Measurements from ENCODE around the gene ELAVL3. TPM values are rescaled to one million over a fixed set of nuclear protein-coding genes. Genes with fewer than 3 reads are reported as not detected.

Gene ELAVL3
- total RNA-seq, 1 donor from 2014 or later: not detected

GRCh38 chr19:11425719-11426457 lies 55.0 kb downstream of the ELAVL3 start:
- no peak overlapping the region for H3K27ac Mint-ChIP-seq
- DNase-seq: no peak
- CTCF ChIA-PET: interaction anchor here (0.9 kb wide), 1 partner anchor 9 kb away, joined by 3 read pairs; the partner anchor contains the start of genes ODAD3 and PRKCSH

DNA sequence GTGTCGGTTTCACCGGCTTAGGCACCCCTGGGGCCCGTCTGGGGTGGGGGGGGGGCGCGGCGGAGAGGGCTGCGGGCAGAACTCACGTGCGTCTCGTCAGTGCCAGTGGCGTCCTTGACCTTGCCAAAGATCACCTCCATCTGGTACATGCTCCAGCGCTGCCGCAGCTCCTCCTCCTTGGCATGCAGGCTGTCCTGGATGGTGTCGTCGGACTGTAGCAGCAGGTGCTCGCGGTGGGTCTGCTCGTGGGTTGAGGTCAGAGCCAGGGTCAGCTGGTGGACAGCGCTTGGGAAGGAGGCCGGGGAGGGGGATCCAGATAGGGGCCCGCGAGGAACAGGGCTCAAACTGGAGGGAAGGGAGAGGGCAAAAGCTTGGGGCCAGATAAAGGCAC lies 57.1 kb downstream of the ELAVL3 start:
- Mint-ChIP-seq H3K4me3 (no peak overlapping the region), H3K27ac (no peak overlapping the region), H3K27me3 (peaks cover 16% of the 10 kb centered on the region), H3K9me3 (no peaks in the 10 kb centered on the region), H3K36me3 (ENCODE audit: low read depth) (no peaks in the 10 kb centered on the region), H3K4me1 (peaks cover 47% of the 10 kb centered on the region)
- CTCF ChIA-PET: no interaction called here
- DNase-seq (no peak), ATAC-seq (ENCODE audit: low read depth) (no peak)
- POLR2A ChIA-PET: interaction anchor here (0.7 to 7.1 kb wide), 5 partner anchors 8 to 82 kb away, joined by 4 to 60 read pairs (median 46); partner anchors contain the start of genes EPOR, ODAD3, PRKCSH and SWSAP1
- TF ChIP-seq, protein P1, sequence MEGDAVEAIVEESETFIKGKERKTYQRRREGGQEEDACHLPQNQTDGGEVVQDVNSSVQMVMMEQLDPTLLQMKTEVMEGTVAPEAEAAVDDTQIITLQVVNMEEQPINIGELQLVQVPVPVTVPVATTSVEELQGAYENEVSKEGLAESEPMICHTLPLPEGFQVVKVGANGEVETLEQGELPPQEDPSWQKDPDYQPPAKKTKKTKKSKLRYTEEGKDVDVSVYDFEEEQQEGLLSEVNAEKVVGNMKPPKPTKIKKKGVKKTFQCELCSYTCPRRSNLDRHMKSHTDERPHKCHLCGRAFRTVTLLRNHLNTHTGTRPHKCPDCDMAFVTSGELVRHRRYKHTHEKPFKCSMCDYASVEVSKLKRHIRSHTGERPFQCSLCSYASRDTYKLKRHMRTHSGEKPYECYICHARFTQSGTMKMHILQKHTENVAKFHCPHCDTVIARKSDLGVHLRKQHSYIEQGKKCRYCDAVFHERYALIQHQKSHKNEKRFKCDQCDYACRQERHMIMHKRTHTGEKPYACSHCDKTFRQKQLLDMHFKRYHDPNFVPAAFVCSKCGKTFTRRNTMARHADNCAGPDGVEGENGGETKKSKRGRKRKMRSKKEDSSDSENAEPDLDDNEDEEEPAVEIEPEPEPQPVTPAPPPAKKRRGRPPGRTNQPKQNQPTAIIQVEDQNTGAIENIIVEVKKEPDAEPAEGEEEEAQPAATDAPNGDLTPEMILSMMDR (IDR thresholded peaks at IDR 0.05): no peak
- intact Hi-C loops (cut with micrococcal nuclease): no loop called here

More at GRCh38 chr19:11425719-11426457, 55.0 kb downstream of the ELAVL3 start:
- no peaks in the 10 kb centered on the region for H3K36me3 Mint-ChIP-seq (ENCODE audit: low read depth)
- H3K9me3 Mint-ChIP-seq: no peaks in the 10 kb centered on the region
- no peak overlapping the region for H3K4me3 Mint-ChIP-seq
- ATAC-seq (ENCODE audit: low read depth): no peak
- intact Hi-C loops (cut with micrococcal nuclease): no loop called here
- TF ChIP-seq, protein P1 (IDR thresholded peaks at IDR 0.05): no peak
- H3K4me1 Mint-ChIP-seq: peaks cover 33% of the 10 kb centered on the region
- peaks cover 10% of the 10 kb centered on the region for H3K27me3 Mint-ChIP-seq
- POLR2A ChIA-PET: interaction anchor here (0.6 to 1.2 kb wide), 2 partner anchors 8 to 42 kb away, joined by 3 to 4 read pairs; partner anchors contain the start of gene EPOR

- peaks cover 18% of the 10 kb centered on the region for H3K27me3 Mint-ChIP-seq
- TF ChIP-seq, protein P1 (IDR thresholded peaks at IDR 0.05): no peak
- H3K9me3 Mint-ChIP-seq: no peaks in the 10 kb centered on the region
- H3K36me3 Mint-ChIP-seq (ENCODE audit: low read depth): no peaks in the 10 kb centered on the region
- H3K27ac Mint-ChIP-seq: peak overlapping the region; percentile 30
- ATAC-seq (ENCODE audit: low read depth) (no peak), DNase-seq (no peak)
- intact Hi-C loops (cut with micrococcal nuclease): no loop called here
- H3K4me3 Mint-ChIP-seq: peak overlapping the region; percentile 81
- H3K4me1 Mint-ChIP-seq: peaks cover 52% of the 10 kb centered on the region
- ChIA-PET POLR2A (interaction anchor here (0.7 to 7.1 kb wide), 7 partner anchors 8 to 158 kb away, joined by 3 to 60 read pairs (median 4); partner anchors contain the start of genes EPOR, ODAD3, PRKCSH and SWSAP1), CTCF (interaction anchor here (1.0 to 2.3 kb wide), 3 partner anchors 12 to 137 kb away, joined by 3 to 10 read pairs (median 9); partner anchors contain the start of genes ODAD3 and PRKCSH)
These were observed 57.6 kb downstream of the ELAVL3 start for GRCh38 chr19:11423164-11423790.

- DNase-seq (peak; percentile 89), ATAC-seq (ENCODE audit: low read depth) (peak; percentile 84)
- H3K4me3 Mint-ChIP-seq: peak overlapping the region; percentile 81
- TF ChIP-seq, protein P1 (IDR thresholded peaks at IDR 0.05): no peak
- H3K4me1 Mint-ChIP-seq: peaks cover 54% of the 10 kb centered on the region
- H3K9me3 Mint-ChIP-seq: no peaks in the 10 kb centered on the region
- H3K36me3 Mint-ChIP-seq (ENCODE audit: low read depth): no peaks in the 10 kb centered on the region
- CTCF ChIA-PET: interaction anchor here (1.0 to 2.3 kb wide), 7 partner anchors 9 to 138 kb away, joined by 3 to 10 read pairs (median 4); partner anchors contain the start of genes CCDC159, ODAD3, PRKCSH and TMEM205
- H3K27me3 Mint-ChIP-seq: peaks cover 18% of the 10 kb centered on the region
- POLR2A ChIA-PET: interaction anchor here (0.6 to 7.1 kb wide), 14 partner anchors 9 to 481 kb away, joined by 3 to 60 read pairs (median 3); partner anchors contain the start of genes CCDC159, ECSIT, ELAVL3 and EPOR
- intact Hi-C loops (cut with micrococcal nuclease): loop anchor here (1.0 kb wide), 3 partner anchors 13 to 47 kb away; partner anchors contain the start of genes ODAD3 and PRKCSH
- H3K27ac Mint-ChIP-seq: peak overlapping the region; percentile 66
These were observed 58.4 kb downstream of the ELAVL3 start for GRCh38 chr19:11422163-11423065.

All from activated B cell treated with CpG ODN at 0.5 μM for 24 hours (primary cell).